Neural cell (in vitro differentiated cells): ENCODE measurements around the gene RALA. TPM values are rescaled to one million over a fixed set of nuclear protein-coding genes. Genes with fewer than 3 reads are reported as not detected.

Experiments
- H2AFZ ChIP-seq: fragments of 200-600, 300-800 bp; sonication (generic), shearing (Covaris generic); 2 replicates; pipeline ENCODE4 v1.6.0; 2014; ENCODE audit warnings: low read depth, mild to moderate bottlenecking, antibody characterized with exemption, low read length, moderate library complexity
- H3F3A ChIP-seq: fragments of 200-600 bp; shearing (Covaris generic); 2 replicates; pipeline ENCODE4 v1.6.1; 2016; ENCODE audit warnings: mild to moderate bottlenecking, moderate library complexity, mixed read lengths, antibody characterized with exemption, low read length; ENCODE audit not compliant: insufficient read depth, poor library complexity, severe bottlenecking
- H3K27ac ChIP-seq: fragments of 200-600, 300-800 bp; sonication (generic), shearing (Covaris generic); 2 replicates; pipeline ENCODE4 v1.5.1; 2014; ENCODE audit warnings: mild to moderate bottlenecking, low read length, moderate library complexity
- H3K27me3 ChIP-seq: fragments of 300-800, 200-600 bp; sonication (generic), shearing (Covaris generic); 2 replicates; pipeline ENCODE4 v1.6.0; 2014; ENCODE audit warnings: mild to moderate bottlenecking, low read depth, low read length, moderate library complexity; ENCODE audit not compliant: insufficient read depth
- H3K36me3 ChIP-seq: fragments of 300-800, 200-600 bp; sonication (generic), shearing (Covaris generic); 2 replicates; pipeline ENCODE4 v1.5.1; 2014; ENCODE audit warnings: mild to moderate bottlenecking, antibody characterized with exemption, low read length, moderate library complexity; ENCODE audit not compliant: insufficient read depth
- H3K4me2 ChIP-seq: fragments of 300-800, 200-600 bp; sonication (generic), shearing (Covaris generic); 2 replicates; pipeline ENCODE4 v1.6.0; 2014; ENCODE audit warnings: mild to moderate bottlenecking, low read length
- H3K4me3 ChIP-seq: fragments of 300-800, 200-600 bp; sonication (generic), shearing (Covaris generic); 2 replicates; pipeline ENCODE4 v1.5.1; 2014; ENCODE audit warnings: mild to moderate bottlenecking, low read length, moderate library complexity
- H3K79me2 ChIP-seq: fragments of 200-600 bp; shearing (Covaris generic); replicated peaks from 2 replicates; pipeline ENCODE4 v1.6.0; 2014; ENCODE audit warnings: mild to moderate bottlenecking, low read length, moderate library complexity; ENCODE audit not compliant: insufficient read depth
- H3K9ac ChIP-seq: fragments of 300-800, 200-600 bp; sonication (generic), shearing (Covaris generic); 2 replicates; pipeline ENCODE4 v1.6.1; 2016; ENCODE audit warnings: mild to moderate bottlenecking, low read length, mixed read lengths
- H3K9me2 ChIP-seq: fragments of 200-600 bp; shearing (Covaris generic); 2 replicates; pipeline ENCODE4 v1.6.1; 2016; ENCODE audit warnings: mild to moderate bottlenecking, low read length, mixed read lengths; ENCODE audit not compliant: insufficient read depth
- H3K9me3 ChIP-seq: fragments of 200-600, 300-800 bp; sonication (generic), shearing (Covaris generic); 2 replicates; pipeline ENCODE4 v1.6.1; 2016; ENCODE audit warnings: mild to moderate bottlenecking, mixed run types, low read length, moderate library complexity, mixed read lengths
- H4K20me1 ChIP-seq: fragments of 200-600 bp; shearing (Covaris generic); 2 replicates; pipeline ENCODE4 v1.6.1; 2016; ENCODE audit warnings: mild to moderate bottlenecking, mixed run types; ENCODE audit not compliant: insufficient read depth
- CTCF ChIP-seq: fragments of 450-650 bp; IDR thresholded peaks from 2 replicates; pipeline ENCODE4 v1.5.1; 2014; ENCODE audit warnings: antibody characterized with exemption, mild to moderate bottlenecking, moderate library complexity; ENCODE audit not compliant: poor library complexity, severe bottlenecking
- EP300 ChIP-seq: fragments of 450-650 bp; conservative IDR thresholded peaks from 2 replicates; pipeline ENCODE4 v1.6.1; 2014; ENCODE audit warnings: antibody characterized with exemption, mild to moderate bottlenecking, moderate library complexity; ENCODE audit not compliant: poor library complexity, severe bottlenecking
- EZH2 ChIP-seq: fragments of 200-600, 300-800 bp; shearing (Covaris generic), sonication (generic); IDR thresholded peaks from 2 replicates; pipeline ENCODE4 v1.6.1; 2014; ENCODE audit warnings: antibody characterized with exemption, low read length, borderline replicate concordance, mild to moderate bottlenecking; ENCODE audit not compliant: insufficient read depth, poor library complexity, severe bottlenecking
- MXI1 ChIP-seq: fragments of 450-650 bp; conservative IDR thresholded peaks from 2 replicates; pipeline ENCODE4 v1.6.1; 2014; ENCODE audit warnings: antibody characterized with exemption, mild to moderate bottlenecking; ENCODE audit not compliant: poor library complexity, severe bottlenecking
- POLR2AphosphoS5 ChIP-seq: IDR thresholded peaks from 2 replicates; pipeline ENCODE4 v1.6.1; 2012
- REST ChIP-seq: IDR thresholded peaks from 2 replicates; pipeline ENCODE4 v1.6.1; 2012; ENCODE audit warnings: borderline replicate concordance
- SMC3 ChIP-seq: fragments of 450-650 bp; conservative IDR thresholded peaks from 2 replicates; pipeline ENCODE4 v1.6.1; 2014; ENCODE audit warnings: antibody characterized with exemption, mild to moderate bottlenecking, moderate library complexity; ENCODE audit not compliant: poor library complexity
- TAF1 ChIP-seq: IDR thresholded peaks from 2 replicates; pipeline ENCODE4 v1.6.1; 2012; ENCODE audit warnings: low read depth
- polyA plus RNA-seq: library from polyadenylated mRNA; depleted of rRNA; stranded (reverse); fragments of >200 nt; gene quantifications from 2 replicates; pipeline ENCODE4 v1.2.3, GENCODE V29; 2014

Gene RALA
- polyA plus RNA-seq, 1 donor from 2014 or later = 36.2 TPM

GRCh38 chr7:39732837-39733804 lies 109.7 kb downstream of the RALA start:
- H3K79me2 ChIP-seq = peaks cover 20% of the 10 kb centered on the region
- peak overlapping the region; percentile 75 for H3K9ac ChIP-seq
- H3K27me3 ChIP-seq = peaks cover 2% of the 10 kb centered on the region
- peak overlapping the region; percentile 86 for H3K27ac ChIP-seq
- H4K20me1 ChIP-seq = no peaks in the 10 kb centered on the region
- TF ChIP-seq MXI1 (peak; percentile 71), POLR2AphosphoS5 (peak; percentile 87), CTCF (no peak), TAF1 (peak; percentile 8), REST (peak; percentile 78), EZH2 (no peak), EP300 (peak; percentile 78), SMC3 (peak; percentile 23)
- no peaks in the 10 kb centered on the region for H3K9me3 ChIP-seq
- peak overlapping the region; percentile 69 for H3K4me3 ChIP-seq
- peak overlapping the region; percentile 62 for H2AFZ ChIP-seq
- peak overlapping the region; percentile 91 for H3K4me2 ChIP-seq
- H3K9me2 ChIP-seq = no peaks in the 10 kb centered on the region
- no peaks in the 10 kb centered on the region for H3F3A ChIP-seq
- no peaks in the 10 kb centered on the region for H3K36me3 ChIP-seq

- Histone ChIP-seq H3K4me3 (peak overlapping the region; percentile 69), H4K20me1 (no peaks in the 10 kb centered on the region), H2AFZ (peak overlapping the region; percentile 62), H3K9ac (peak overlapping the region; percentile 75), H3K4me2 (peak overlapping the region; percentile 91), H3F3A (no peaks in the 10 kb centered on the region), H3K9me2 (no peaks in the 10 kb centered on the region), H3K79me2 (peaks cover 20% of the 10 kb centered on the region), H3K27ac (peak overlapping the region; percentile 86), H3K9me3 (no peaks in the 10 kb centered on the region), H3K27me3 (peaks cover 2% of the 10 kb centered on the region), H3K36me3 (no peaks in the 10 kb centered on the region)
- TF ChIP-seq REST = no peak
- no peak for TF ChIP-seq SMC3
- TF ChIP-seq CTCF = no peak
- peak; percentile 10 for TF ChIP-seq TAF1
- TF ChIP-seq EZH2 = no peak
- peak; percentile 8 for TF ChIP-seq MXI1
These were observed 110.7 kb downstream of the RALA start for GRCh38 chr7:39733881-39734632.
